ENCODE measurements around the gene C1R.

The C1R gene

DNA sequence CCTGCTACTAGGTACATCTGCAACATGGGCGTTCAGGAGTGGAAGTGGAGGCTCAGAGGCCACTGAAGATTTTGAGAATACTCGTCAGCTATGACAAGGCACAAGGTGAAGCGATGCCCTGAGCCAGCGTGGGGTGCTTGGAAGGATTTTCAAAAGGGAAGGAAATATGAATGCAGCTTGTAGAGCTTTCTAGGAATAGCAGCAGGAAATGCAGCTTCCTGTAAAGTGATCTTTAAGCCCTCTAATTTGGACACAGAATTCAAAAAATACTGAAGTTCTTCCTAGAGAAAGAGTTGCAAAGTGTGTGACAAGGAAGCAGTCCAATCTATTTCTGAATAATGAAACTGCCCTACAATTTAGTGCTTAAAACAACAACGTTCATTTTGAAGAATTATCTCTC is 44.9 kb downstream of the C1R start:
- H3K27me3 ChIP-seq = peaks cover 10% of the 10 kb centered on the region
- no peak overlapping the region for H3K27ac ChIP-seq
- TF ChIP-seq, protein P1, sequence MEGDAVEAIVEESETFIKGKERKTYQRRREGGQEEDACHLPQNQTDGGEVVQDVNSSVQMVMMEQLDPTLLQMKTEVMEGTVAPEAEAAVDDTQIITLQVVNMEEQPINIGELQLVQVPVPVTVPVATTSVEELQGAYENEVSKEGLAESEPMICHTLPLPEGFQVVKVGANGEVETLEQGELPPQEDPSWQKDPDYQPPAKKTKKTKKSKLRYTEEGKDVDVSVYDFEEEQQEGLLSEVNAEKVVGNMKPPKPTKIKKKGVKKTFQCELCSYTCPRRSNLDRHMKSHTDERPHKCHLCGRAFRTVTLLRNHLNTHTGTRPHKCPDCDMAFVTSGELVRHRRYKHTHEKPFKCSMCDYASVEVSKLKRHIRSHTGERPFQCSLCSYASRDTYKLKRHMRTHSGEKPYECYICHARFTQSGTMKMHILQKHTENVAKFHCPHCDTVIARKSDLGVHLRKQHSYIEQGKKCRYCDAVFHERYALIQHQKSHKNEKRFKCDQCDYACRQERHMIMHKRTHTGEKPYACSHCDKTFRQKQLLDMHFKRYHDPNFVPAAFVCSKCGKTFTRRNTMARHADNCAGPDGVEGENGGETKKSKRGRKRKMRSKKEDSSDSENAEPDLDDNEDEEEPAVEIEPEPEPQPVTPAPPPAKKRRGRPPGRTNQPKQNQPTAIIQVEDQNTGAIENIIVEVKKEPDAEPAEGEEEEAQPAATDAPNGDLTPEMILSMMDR (IDR thresholded peaks at IDR 0.05) = no peak
- peaks cover 3 to 7% of the 10 kb centered on the region in 2 experiments for H3K4me1 ChIP-seq (ENCODE audit: control insufficient read depth in 1 of 2, insufficient read depth in 1 of 2, low read depth in 1 of 2, low read length in 1 of 2)
- no peak overlapping the region for H3K4me3 ChIP-seq (ENCODE audit: low read depth in 1 of 2, low read length in 1 of 2)
- no peaks in the 10 kb centered on the region for H3K9me3 ChIP-seq
- H3K36me3 ChIP-seq = no peaks in the 10 kb centered on the region

DNA sequence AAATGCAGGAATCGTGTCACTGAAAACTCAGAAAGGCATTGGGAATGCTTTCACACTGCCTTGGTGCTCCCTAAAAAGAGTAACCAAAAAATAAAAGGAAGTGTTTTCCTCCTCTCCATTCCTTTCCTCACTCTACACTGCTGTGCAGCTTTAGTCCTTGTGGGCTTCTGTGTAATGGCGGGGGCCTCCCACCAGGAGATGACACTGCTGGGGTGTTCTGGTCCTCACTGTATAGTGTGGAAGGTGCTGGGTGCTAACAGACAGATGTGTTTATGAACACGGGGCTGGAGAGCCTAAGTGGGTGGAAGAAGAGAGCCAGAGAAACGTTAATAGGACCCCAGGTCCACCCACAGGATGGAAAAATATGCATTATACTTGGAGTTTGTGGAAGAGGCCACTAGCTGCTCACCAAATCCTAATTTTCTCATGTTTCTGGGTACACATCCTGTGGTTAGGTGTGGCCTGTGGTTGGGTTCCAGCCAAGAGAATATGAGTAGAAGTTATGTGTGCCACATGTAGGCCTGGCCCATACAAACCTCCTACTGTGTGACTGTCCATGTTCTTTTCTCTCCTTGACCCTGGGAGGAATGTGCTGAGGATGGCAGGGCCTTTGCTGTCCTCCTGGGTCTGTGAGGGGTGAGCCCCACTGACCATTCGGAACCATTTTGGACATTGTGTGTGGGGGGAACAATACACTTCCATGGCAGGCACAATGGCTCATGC is 45.7 kb downstream of the C1R start:
- H3K27ac ChIP-seq = no peak overlapping the region
- TF ChIP-seq, protein P1 (IDR thresholded peaks at IDR 0.05) = no peak
- no peaks in the 10 kb centered on the region for H3K36me3 ChIP-seq
- peaks cover 10% of the 10 kb centered on the region for H3K27me3 ChIP-seq
- no peak overlapping the region for H3K4me3 ChIP-seq (ENCODE audit: low read depth in 1 of 2, low read length in 1 of 2)
- no peaks in the 10 kb centered on the region for H3K9me3 ChIP-seq
- H3K4me1 ChIP-seq (ENCODE audit: control insufficient read depth in 1 of 2, insufficient read depth in 1 of 2, low read depth in 1 of 2, low read length in 1 of 2) = peaks cover 3 to 7% of the 10 kb centered on the region in 2 experiments

DNA sequence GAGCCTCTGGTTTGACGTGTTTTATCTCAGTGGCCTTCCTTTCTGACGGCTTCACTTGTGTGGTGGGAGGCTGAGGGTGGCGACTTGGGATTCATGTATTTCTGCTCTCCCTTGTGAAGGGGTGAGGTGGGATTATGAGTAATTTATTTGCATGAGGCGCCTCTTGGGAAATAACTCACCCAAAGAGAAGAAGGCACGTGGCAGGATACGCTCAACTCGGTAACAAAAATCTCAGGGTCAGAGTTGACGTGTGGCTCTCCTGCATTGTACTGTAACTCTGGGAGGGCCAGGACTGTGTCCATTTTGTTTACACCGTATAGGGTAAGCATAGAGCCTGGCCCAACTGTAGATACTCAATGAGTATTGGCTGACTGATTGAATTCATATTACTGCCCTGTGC is 46.3 kb downstream of the C1R start:
- no peaks in the 10 kb centered on the region for H3K36me3 ChIP-seq
- peaks cover 3 to 7% of the 10 kb centered on the region in 2 experiments for H3K4me1 ChIP-seq (ENCODE audit: control insufficient read depth in 1 of 2, insufficient read depth in 1 of 2, low read depth in 1 of 2, low read length in 1 of 2)
- H3K27me3 ChIP-seq = peaks cover 14% of the 10 kb centered on the region
- H3K27ac ChIP-seq = no peak overlapping the region
- TF ChIP-seq, protein P1 (IDR thresholded peaks at IDR 0.05) = no peak
- H3K4me3 ChIP-seq (ENCODE audit: low read depth in 1 of 2, low read length in 1 of 2) = no peak overlapping the region
- no peaks in the 10 kb centered on the region for H3K9me3 ChIP-seq

DNA sequence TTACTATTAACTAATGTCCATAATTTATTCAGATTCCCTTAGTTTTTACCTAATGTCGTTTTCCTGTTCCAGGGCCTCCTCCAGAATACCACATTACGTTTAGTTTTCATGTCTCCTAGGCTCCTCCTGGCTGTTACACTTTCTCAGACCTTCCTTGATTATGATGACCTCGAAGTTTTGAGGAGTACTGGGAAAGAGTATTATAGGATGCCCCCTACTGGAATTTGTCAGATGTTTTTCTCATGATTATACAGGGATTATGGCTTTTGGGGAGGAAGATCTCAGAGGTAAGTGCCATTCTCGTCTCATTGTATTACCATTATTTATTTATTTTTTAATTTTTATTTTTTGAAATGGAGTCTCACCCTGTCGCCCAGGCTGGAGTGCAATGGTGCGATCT is 49.4 kb downstream of the C1R start:
- H3K9me3 ChIP-seq = no peaks in the 10 kb centered on the region
- no peak overlapping the region for H3K4me3 ChIP-seq (ENCODE audit: low read depth in 1 of 2, low read length in 1 of 2)
- H3K4me1 ChIP-seq (ENCODE audit: control insufficient read depth in 1 of 2, insufficient read depth in 1 of 2, low read depth in 1 of 2, low read length in 1 of 2) = peaks cover 3 to 7% of the 10 kb centered on the region in 2 experiments
- peaks cover 3% of the 10 kb centered on the region for H3K27me3 ChIP-seq
- TF ChIP-seq, protein P1 (IDR thresholded peaks at IDR 0.05) = no peak
- H3K27ac ChIP-seq = no peak overlapping the region
- no peaks in the 10 kb centered on the region for H3K36me3 ChIP-seq

DNA sequence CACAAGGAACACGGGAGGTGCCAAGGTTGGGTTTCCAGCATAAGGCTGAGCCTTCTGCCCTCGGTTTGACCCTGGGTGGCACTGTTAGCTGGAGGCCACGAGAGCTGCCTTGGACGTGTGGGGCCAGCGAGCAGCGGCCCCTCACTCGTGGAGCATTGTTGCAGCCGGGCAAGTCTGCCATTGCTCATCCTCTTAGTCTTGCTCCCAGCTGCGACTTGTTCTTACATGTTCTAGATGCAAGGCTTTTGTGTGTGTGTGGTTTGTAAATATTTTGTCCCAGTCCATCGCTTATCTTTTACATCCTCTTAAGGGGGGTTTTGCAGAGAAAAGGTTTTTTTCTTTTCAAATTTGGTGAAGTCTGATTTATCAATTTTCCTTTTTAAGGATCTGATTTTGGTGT is 52.8 kb downstream of the C1R start:
- Histone ChIP-seq H3K27me3 (peaks cover 3% of the 10 kb centered on the region), H3K9me3 (no peaks in the 10 kb centered on the region), H3K4me3 (ENCODE audit: low read depth in 1 of 2, low read length in 1 of 2) (no peak overlapping the region), H3K27ac (no peak overlapping the region), H3K4me1 (ENCODE audit: control insufficient read depth in 1 of 2, insufficient read depth in 1 of 2, low read depth in 1 of 2, low read length in 1 of 2) (no peaks in the 10 kb centered on the region), H3K36me3 (no peaks in the 10 kb centered on the region)
- TF ChIP-seq, protein P1 (IDR thresholded peaks at IDR 0.05) = no peak

Data from neutrophil (primary cell).